Measurements from ENCODE around the gene MED23. TPM values are rescaled to one million over a fixed set of nuclear protein-coding genes. Genes with fewer than 3 reads are reported as not detected.
A peak's percentile ranks its signal among the peaks of the same experiment; 100 is the strongest.

The MED23 gene
- total and polyA plus RNA-seq, 2 experiments from 2014 or later = 8.6 to 23.6 TPM

DNA sequence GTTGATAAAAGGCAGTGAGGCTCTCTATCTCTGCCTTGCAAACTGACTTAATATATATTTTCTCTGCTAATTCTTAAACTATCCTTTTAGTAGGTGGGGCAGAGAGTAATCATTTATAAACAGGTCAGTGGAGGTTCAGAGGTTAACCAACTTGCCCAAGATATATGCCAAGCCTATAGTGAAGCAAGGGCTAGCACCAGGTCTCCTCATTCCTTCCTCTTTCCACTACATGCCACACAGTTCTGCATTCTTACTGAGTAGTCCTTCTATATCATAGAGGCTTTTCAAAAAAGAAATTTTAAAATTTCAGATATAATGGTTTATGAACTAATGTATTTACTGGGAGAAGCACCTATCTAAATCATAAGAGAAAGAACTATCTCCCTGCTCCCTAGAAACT is 46.5 kb downstream of the MED23 start:
- no peaks in the 10 kb centered on the region for H3K36me3 ChIP-seq (ENCODE audit: insufficient read depth)
- no peaks in the 10 kb centered on the region for H3K79me2 ChIP-seq (replicated peaks; ENCODE audit: insufficient read depth)
- DNase-seq (ENCODE audit: low spot score) (no peak), ATAC-seq (no peak)
- no peaks in the 10 kb centered on the region for H3F3A ChIP-seq (replicated peaks; ENCODE audit: low read depth)
- H3K27me3 ChIP-seq (ENCODE audit: insufficient read depth) = no peaks in the 10 kb centered on the region
- TF ChIP-seq, protein P1, sequence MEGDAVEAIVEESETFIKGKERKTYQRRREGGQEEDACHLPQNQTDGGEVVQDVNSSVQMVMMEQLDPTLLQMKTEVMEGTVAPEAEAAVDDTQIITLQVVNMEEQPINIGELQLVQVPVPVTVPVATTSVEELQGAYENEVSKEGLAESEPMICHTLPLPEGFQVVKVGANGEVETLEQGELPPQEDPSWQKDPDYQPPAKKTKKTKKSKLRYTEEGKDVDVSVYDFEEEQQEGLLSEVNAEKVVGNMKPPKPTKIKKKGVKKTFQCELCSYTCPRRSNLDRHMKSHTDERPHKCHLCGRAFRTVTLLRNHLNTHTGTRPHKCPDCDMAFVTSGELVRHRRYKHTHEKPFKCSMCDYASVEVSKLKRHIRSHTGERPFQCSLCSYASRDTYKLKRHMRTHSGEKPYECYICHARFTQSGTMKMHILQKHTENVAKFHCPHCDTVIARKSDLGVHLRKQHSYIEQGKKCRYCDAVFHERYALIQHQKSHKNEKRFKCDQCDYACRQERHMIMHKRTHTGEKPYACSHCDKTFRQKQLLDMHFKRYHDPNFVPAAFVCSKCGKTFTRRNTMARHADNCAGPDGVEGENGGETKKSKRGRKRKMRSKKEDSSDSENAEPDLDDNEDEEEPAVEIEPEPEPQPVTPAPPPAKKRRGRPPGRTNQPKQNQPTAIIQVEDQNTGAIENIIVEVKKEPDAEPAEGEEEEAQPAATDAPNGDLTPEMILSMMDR (conservative IDR thresholded peaks at IDR 0.05; ENCODE audit: low read depth in 2 of 2) = no peak
- no peak for TF ChIP-seq ZNF331 (CRISPR knock-in tag; IDR thresholded peaks at IDR 0.05; ENCODE audit: low read depth)
- TF ChIP-seq EZH2 (IDR thresholded peaks at IDR 0.05; ENCODE audit: low read depth, unreplicated experiment) = no peak
- no peak for TF ChIP-seq ZNF114 (CRISPR knock-in tag; IDR thresholded peaks at IDR 0.05)
- TF ChIP-seq, protein P2, sequence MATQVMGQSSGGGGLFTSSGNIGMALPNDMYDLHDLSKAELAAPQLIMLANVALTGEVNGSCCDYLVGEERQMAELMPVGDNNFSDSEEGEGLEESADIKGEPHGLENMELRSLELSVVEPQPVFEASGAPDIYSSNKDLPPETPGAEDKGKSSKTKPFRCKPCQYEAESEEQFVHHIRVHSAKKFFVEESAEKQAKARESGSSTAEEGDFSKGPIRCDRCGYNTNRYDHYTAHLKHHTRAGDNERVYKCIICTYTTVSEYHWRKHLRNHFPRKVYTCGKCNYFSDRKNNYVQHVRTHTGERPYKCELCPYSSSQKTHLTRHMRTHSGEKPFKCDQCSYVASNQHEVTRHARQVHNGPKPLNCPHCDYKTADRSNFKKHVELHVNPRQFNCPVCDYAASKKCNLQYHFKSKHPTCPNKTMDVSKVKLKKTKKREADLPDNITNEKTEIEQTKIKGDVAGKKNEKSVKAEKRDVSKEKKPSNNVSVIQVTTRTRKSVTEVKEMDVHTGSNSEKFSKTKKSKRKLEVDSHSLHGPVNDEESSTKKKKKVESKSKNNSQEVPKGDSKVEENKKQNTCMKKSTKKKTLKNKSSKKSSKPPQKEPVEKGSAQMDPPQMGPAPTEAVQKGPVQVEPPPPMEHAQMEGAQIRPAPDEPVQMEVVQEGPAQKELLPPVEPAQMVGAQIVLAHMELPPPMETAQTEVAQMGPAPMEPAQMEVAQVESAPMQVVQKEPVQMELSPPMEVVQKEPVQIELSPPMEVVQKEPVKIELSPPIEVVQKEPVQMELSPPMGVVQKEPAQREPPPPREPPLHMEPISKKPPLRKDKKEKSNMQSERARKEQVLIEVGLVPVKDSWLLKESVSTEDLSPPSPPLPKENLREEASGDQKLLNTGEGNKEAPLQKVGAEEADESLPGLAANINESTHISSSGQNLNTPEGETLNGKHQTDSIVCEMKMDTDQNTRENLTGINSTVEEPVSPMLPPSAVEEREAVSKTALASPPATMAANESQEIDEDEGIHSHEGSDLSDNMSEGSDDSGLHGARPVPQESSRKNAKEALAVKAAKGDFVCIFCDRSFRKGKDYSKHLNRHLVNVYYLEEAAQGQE (IDR thresholded peaks at IDR 0.05; ENCODE audit: unreplicated experiment) = no peak
- TF ChIP-seq STAT1 (IDR thresholded peaks at IDR 0.05; ENCODE audit: unreplicated experiment) = no peak
- Mint-ChIP-seq H3K36me3 (ENCODE audit: low read depth) (peaks cover 5% of the 10 kb centered on the region; the same call in 2 of the 3 replicates), H3K4me3 (no peak overlapping the region), H3K27ac (no peak overlapping the region), H3K9me3 (no peaks in the 10 kb centered on the region), H3K27me3 (ENCODE audit: insufficient read depth, low read depth, poor library complexity) (no peaks in the 10 kb centered on the region), H3K4me1 (peaks cover 7% of the 10 kb centered on the region)
- no peaks in the 10 kb centered on the region for H3K9me2 ChIP-seq (ENCODE audit: insufficient read depth)
- peaks cover 9% of the 10 kb centered on the region for H3K4me1 ChIP-seq (ENCODE audit: insufficient read depth)
- no peak overlapping the region for H2AFZ ChIP-seq
- no peaks in the 10 kb centered on the region for H4K20me1 ChIP-seq (replicated peaks; ENCODE audit: insufficient read depth)
- no peak overlapping the region for H3K27ac ChIP-seq (ENCODE audit: low read depth)
- no peak overlapping the region for H3K4me2 ChIP-seq
- no peak overlapping the region for H3K4me3 ChIP-seq

DNA sequence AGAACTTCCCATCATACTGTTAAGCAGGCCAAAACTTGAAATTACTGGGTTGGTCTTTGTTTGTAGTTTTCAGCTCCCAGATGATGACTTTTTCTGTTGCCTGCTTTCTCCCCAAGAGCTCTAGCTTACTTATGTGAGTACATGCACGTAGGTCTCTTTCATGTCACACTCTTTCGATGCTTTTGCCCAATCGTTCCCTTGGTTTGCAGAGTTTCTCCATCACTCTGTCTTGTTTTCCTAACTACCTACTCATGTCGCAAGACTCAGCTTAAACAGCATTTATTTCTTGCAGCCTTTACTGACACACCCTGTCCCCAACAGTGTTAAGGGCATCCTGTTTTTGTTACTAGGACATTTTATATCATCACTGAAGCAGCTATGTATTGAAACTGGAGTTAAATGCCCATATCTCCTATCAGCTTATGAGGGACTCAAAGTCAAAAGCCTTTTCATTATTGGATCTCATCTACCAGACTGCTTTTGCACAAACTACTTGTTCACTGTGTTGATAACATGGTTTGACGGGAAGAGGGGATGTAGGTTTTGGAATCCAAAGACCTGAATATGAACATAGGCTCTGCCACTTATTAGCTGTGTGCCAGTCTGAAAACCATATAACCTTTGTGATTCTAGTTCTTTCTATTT is 52.1 kb downstream of the MED23 start:
- Histone ChIP-seq H3K79me2 (replicated peaks; ENCODE audit: insufficient read depth) (no peaks in the 10 kb centered on the region), H3K4me2 (0 out of 2 replicates have a peak overlapping the region, but pooled peaks have one; percentile 6), H3K36me3 (ENCODE audit: insufficient read depth) (no peaks in the 10 kb centered on the region), H2AFZ (no peak overlapping the region), H3K27me3 (ENCODE audit: insufficient read depth) (no peaks in the 10 kb centered on the region), H3K9me2 (ENCODE audit: insufficient read depth) (0 out of 2 replicates have a peak, but pooled peaks cover 4% of the 10 kb centered on the region), H3F3A (replicated peaks; ENCODE audit: low read depth) (no peaks in the 10 kb centered on the region), H3K4me3 (no peak overlapping the region), H3K4me1 (ENCODE audit: insufficient read depth) (peaks cover 15% of the 10 kb centered on the region), H4K20me1 (replicated peaks; ENCODE audit: insufficient read depth) (no peaks in the 10 kb centered on the region), H3K27ac (ENCODE audit: low read depth) (no peak overlapping the region)
- Mint-ChIP-seq H3K4me3 (no peak overlapping the region), H3K9me3 (no peaks in the 10 kb centered on the region), H3K27me3 (ENCODE audit: insufficient read depth, low read depth, poor library complexity) (no peaks in the 10 kb centered on the region), H3K36me3 (ENCODE audit: low read depth) (no peaks in the 10 kb centered on the region), H3K27ac (no peak overlapping the region), H3K4me1 (peaks cover 19% of the 10 kb centered on the region)
- DNase-seq (ENCODE audit: low spot score) (no peak), ATAC-seq (no peak)
- TF ChIP-seq ZNF331 (CRISPR knock-in tag; IDR thresholded peaks at IDR 0.05; ENCODE audit: low read depth) = no peak
- TF ChIP-seq POLR2AphosphoS5 (IDR thresholded peaks at IDR 0.05; ENCODE audit: low read depth) = no peak
- no peak for TF ChIP-seq STAT1 (IDR thresholded peaks at IDR 0.05; ENCODE audit: unreplicated experiment)
- TF ChIP-seq NANOG (IDR thresholded peaks at IDR 0.05; ENCODE audit: borderline replicate concordance) = no peak
- TF ChIP-seq ZNF114 (CRISPR knock-in tag; IDR thresholded peaks at IDR 0.05) = no peak
- TF ChIP-seq, protein P3, sequence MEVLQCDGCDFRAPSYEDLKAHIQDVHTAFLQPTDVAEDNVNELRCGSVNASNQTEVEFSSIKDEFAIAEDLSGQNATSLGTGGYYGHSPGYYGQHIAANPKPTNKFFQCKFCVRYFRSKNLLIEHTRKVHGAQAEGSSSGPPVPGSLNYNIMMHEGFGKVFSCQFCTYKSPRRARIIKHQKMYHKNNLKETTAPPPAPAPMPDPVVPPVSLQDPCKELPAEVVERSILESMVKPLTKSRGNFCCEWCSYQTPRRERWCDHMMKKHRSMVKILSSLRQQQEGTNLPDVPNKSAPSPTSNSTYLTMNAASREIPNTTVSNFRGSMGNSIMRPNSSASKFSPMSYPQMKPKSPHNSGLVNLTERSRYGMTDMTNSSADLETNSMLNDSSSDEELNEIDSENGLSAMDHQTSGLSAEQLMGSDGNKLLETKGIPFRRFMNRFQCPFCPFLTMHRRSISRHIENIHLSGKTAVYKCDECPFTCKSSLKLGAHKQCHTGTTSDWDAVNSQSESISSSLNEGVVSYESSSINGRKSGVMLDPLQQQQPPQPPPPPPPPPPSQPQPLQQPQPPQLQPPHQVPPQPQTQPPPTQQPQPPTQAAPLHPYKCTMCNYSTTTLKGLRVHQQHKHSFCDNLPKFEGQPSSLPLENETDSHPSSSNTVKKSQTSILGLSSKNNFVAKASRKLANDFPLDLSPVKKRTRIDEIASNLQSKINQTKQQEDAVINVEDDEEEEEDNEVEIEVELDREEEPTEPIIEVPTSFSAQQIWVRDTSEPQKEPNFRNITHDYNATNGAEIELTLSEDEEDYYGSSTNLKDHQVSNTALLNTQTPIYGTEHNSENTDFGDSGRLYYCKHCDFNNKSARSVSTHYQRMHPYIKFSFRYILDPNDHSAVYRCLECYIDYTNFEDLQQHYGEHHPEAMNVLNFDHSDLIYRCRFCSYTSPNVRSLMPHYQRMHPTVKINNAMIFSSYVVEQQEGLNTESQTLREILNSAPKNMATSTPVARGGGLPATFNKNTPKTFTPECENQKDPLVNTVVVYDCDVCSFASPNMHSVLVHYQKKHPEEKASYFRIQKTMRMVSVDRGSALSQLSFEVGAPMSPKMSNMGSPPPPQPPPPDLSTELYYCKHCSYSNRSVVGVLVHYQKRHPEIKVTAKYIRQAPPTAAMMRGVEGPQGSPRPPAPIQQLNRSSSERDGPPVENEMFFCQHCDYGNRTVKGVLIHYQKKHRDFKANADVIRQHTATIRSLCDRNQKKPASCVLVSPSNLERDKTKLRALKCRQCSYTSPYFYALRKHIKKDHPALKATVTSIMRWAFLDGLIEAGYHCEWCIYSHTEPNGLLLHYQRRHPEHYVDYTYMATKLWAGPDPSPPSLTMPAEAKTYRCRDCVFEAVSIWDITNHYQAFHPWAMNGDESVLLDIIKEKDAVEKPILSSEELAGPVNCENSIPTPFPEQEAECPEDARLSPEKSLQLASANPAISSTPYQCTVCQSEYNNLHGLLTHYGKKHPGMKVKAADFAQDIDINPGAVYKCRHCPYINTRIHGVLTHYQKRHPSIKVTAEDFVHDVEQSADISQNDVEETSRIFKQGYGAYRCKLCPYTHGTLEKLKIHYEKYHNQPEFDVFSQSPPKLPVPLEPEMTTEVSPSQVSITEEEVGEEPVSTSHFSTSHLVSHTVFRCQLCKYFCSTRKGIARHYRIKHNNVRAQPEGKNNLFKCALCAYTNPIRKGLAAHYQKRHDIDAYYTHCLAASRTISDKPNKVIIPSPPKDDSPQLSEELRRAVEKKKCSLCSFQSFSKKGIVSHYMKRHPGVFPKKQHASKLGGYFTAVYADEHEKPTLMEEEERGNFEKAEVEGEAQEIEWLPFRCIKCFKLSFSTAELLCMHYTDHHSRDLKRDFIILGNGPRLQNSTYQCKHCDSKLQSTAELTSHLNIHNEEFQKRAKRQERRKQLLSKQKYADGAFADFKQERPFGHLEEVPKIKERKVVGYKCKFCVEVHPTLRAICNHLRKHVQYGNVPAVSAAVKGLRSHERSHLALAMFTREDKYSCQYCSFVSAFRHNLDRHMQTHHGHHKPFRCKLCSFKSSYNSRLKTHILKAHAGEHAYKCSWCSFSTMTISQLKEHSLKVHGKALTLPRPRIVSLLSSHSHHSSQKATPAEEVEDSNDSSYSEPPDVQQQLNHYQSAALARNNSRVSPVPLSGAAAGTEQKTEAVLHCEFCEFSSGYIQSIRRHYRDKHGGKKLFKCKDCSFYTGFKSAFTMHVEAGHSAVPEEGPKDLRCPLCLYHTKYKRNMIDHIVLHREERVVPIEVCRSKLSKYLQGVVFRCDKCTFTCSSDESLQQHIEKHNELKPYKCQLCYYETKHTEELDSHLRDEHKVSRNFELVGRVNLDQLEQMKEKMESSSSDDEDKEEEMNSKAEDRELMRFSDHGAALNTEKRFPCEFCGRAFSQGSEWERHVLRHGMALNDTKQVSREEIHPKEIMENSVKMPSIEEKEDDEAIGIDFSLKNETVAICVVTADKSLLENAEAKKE (CRISPR knock-in tag; IDR thresholded peaks at IDR 0.05) = no peak
